H1 (cell line): Measurements from ENCODE around the gene MSI2. TPM values are rescaled to one million over a fixed set of nuclear protein-coding genes. Genes with fewer than 3 reads are reported as not detected.

Experiments used
- E2F6 ChIP-seq: IDR thresholded peaks from 2 replicates; pipeline ENCODE4 v1.6.1; 2012; ENCODE audit warnings: inconsistent platforms
- polyA plus RNA-seq, 7 experiments: library from polyadenylated mRNA; depleted of rRNA in 3 of 7; stranded (reverse) in 5 of 7; unstranded in 2 of 7; fragments of >200 nt in 5 of 7; fragments of 200-250 nt in 2 of 7; gene quantifications; 1 replicate in 5 of 7; 2 replicates in 1 of 7; 4 replicates in 1 of 7; pipeline versions ENCODE4 v1.2.1 to v1.2.3, GENCODE V29; 2011 to 2013; ENCODE audit warnings: missing spikeins in 2 of 7, mixed read lengths in 2 of 7
- total RNA-seq: library from RNA; stranded (reverse); fragmentation: NEBNext Ultra II Directional; extraction: Animal tissue kit (Norgen Biotek cat#: 25700); gene quantifications from 2 replicates; pipeline ENCODE4 v1.2.1, GENCODE V29; 2021

The MSI2 gene
- total and polyA plus RNA-seq, 2 of the 8 experiments (the other 6 are each of a cell fraction or from before 2014, with no cell fraction given), result 36.7 to 80.6 TPM

- no peak for TF ChIP-seq E2F6
- TF ChIP-seq, all 59 proteins: peak for 0
Measured at GRCh38 chr17:57730026-57730701, 473.8 kb downstream of the MSI2 start (continued).
